ENCODE data around the gene GRAPL.
"Not testable (repeated sequence)": the region's sequence is repeated elsewhere in the genome, so short reads cannot be mapped to it uniquely, and the experiment has no call there.

GRAPL gene

DNA sequence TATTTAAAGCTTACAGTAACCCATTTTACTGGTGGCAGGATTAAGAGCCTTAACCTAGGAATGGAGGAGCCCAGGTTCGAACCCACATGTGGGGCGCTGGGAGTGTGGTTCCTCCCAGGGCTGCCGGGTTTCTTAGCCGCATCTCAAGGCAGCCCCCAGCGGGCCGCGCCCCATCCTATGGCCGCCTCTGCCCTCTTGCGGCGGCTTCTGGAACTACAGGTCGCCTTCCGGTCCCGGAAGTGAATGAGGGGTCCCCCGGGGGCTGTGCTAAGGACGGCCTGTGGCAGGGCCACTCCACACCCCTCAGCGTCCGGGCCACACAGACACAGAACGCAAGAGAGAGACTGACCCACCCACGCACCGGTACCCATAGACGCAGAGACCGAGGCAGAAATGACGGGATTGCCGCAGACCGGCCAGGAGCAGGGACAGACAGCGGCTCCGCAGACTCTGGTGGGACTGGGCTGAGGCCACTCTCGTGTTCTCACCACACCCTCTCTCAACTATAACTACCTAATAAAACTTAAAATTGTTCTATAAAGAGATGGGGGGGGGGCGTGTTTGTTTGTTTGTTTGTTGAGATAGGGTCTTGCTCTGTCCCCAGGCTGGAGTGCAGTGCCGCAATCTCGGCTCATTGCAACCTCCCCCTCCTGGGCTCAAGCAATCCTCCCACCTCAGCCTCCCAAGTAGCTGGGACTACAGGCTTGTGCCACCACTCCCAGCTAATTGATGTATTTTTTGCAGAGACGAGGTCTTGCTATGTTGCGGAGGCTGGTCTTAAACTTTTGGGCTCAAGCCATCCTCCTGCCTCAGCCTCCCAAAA is 69.2 kb downstream of the GRAPL start:
- DNase-seq = not testable (repeated sequence)

DNA sequence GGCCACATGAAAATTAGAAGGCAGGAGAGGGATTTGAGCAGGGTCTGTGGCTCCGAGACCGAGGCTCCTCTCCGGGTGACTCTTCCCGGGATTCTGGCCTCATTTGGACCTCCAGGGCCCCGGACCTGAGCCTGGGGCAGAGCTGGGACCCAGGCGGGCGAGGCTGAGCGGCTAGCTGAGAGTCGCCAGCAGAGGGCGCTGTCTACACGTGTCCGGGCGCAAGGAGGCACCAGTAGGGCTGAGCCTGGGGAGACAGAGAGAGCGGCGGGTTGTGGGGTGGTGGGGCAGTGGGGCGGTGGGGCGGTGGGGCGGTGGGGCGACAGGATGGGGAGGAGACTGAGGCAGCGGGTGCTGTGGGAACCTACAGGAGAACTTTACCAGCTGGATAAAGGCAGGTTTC is 75.1 kb downstream of the GRAPL start:
- DNase-seq = not testable (repeated sequence)

- DNase-seq = not testable (repeated sequence)
These were observed 76.0 kb downstream of the GRAPL start for GRCh38 chr17:19203429-19203828.

Measured in suppressor macrophage treated with lipopolysaccharide for 1 hour (primary cell).